ENCODE measurements around the gene TPP2. TPM values are rescaled to one million over a fixed set of nuclear protein-coding genes. Genes with fewer than 3 reads are reported as not detected.
A peak's percentile ranks its signal among the peaks of the same experiment; 100 is the strongest.

Gene TPP2
- polyA plus RNA-seq, 1 donor: 47.1 TPM

DNA sequence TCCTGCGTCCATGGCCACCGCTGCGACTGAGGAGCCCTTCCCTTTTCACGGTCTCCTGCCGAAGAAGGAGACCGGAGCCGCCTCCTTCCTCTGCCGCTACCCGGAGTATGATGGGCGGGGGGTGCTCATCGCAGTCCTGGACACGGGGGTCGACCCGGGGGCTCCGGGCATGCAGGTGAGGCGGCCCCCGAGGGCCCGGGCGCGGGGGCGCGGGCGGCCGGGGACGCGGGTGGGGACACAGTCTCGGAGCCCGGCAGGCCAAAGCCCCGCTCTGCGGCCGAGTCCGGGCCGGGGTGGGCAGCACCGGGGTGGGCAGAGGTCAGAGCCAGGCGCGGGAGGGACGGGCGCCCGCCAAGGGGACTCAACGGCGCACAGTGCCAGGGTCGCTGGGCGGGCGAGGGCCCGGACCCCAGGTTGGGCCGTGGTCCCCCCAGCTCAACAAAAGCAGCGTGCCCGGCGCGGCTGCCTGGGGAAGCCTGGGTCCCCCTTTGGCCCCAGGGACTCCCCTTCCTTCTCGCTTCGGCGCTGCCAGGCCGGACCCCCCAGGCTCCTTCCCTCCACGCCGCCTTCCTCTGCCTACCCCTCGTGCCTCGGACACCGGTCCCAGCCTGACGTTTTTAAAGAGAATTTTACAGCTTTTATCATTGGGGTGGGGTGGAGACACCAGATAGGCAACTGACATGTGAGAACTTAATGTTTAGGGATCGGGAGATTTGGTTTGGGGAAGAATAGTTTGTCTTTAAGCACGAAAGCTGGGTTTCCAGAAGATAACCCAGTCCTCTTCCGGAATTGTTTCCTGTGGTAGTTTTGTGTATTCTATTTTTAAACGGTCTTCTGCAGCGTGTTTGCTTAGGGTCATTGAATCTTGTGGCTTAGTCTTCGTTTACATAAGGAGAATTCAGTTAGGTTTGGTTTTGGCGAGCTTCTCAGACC is 509 bp downstream of the TPP2 start:
- peak; percentile 34 for DNase-seq

DNA sequence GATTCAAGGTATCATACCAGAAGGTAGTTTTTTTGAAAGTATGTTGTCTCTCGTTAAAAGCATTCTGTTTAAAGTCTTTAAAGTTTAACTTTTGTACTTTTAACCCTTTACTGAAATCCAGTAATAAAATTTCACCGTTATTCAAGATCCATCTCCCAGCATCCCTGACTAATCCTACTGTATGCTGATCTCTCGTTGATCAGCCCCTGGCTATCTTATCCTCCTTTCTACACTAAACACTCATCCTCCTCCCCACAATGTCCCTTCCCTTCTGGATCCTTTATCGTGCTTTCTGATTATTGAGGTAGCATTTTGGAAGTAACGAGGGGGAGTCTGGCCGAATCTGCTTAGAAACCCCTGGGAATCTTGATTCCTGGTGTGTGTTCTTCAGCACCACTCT is 1.3 kb downstream of the TPP2 start:
- DNase-seq: no peak

DNA sequence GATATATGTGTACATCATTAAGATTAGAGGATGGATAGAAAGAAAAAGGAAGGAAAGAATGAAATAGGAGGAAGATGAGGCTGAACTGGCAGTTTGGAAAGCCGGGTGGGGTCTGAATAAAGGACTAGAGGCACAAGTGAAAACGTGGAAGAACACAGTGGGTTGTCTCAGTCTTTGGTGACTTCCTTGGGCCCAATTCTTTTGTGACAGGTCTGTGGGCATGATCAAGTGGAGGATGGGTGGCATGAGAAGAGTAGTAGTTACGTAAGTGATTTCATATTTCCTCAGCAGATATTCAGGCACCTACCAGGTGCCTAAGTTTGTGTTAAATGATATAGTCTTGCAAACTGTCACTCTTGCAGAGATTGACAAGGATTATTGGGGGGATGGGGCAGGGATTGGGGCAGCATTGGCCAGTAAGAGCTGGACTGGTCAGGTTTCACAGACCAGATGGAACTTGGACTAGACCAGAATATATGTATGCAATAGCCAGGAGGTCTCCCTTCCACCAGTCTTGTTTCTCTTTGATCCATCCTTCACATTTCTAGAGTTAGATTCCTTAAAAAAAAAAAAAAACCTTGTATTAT is 2.7 kb downstream of the TPP2 start:
- no peak for DNase-seq

DNA sequence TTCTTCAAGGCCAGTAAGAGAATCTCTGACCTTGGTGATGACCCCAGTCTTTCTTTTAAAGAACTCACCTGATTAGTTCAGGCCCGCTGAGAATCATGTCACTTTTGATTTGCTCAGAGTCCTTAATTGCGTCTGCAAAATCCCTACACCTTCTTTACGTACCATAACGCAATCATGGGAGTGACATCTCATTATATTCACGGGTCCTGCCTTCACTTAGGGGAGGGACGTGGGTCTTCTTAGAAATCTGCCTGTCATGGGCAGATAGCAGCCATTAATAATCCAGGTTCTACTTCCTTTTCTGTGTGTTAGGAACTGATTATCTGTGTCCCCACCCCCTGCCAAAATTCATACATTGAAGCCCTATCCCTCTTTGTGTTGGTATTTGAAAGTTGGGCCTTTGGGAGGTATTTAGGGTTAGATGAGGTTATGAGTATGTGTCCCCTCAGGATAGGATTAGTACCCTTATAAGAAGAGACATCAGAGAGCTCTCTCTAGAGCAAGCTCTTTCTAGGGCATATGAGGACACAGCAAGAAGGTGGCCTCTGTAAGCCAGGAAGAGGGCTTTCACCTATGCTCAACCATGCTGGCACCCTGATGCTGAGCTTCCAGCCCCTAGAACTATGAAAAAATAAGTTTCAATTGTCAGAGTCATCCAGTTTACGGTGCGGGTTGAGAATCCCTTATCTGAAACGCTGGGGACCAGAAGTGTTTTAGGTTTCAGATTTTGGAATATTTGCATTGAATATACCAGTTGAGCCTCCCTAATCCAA is 9.9 kb downstream of the TPP2 start:
- no peak for DNase-seq

DNA sequence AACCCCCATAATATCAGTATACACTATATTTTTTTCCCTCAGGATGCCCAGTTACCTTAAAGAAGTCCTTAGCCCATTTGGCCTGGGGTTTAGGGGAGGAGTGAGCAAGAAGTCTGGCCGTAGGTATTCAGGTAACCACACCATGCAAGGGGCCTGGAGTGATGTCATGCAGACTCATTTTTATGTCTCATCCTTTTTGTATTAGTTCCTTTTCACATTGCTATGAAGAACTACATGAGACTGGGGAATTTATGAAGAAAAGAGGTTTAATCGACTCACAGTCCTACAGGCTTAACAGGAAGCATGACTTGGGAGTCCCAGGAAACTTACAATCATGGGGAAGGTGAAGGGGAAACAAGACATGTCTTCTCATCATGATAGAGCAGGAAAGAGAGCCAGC is 12.2 kb downstream of the TPP2 start:
- DNase-seq: no peak

DNA sequence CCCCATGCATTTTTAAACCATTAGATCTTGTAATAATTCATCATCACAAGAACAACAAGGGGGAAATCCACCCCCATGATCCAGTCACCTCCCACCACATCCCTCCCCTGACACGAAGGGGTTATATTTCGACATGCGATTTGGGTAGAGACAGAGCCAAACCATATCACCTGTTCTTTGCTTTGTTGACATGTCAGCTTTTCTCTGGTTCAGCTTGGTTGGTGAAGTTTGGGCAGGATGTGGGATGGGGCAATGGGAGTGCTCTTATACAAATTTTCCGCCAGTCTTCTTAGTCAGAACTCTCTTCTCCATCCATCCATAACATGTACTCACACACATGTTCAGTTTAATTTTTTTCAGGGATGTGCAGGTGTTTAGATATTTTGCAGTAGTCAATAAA is 12.9 kb downstream of the TPP2 start:
- no peak for DNase-seq

DNA sequence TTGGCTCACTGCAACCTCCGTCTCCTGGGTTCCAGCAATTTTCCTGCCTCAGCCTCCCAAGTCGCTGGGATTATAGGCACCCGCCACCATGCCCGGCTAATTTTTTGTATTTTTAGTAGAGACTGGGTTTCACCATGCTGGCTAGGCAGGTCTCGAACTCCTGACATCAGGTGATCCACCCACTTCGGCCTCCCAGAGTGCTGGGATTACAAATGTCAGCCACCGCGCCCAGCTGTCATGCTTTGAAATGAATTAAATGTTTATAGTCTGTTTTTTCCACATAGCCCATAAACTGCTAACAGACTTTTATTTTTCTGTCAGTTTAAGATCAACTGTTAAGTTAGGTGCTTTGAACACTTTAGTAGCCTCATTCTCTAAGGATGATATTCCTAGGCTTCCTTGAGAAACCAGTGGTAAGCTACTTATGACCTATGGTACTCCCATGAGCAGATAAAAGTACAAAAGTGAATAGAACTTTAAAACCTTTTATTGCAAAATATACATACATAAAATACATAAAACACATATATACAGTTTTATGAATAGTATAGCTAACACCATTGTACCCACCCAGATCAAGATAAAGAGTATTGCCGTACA is 13.6 kb downstream of the TPP2 start:
- no peak for DNase-seq

DNA sequence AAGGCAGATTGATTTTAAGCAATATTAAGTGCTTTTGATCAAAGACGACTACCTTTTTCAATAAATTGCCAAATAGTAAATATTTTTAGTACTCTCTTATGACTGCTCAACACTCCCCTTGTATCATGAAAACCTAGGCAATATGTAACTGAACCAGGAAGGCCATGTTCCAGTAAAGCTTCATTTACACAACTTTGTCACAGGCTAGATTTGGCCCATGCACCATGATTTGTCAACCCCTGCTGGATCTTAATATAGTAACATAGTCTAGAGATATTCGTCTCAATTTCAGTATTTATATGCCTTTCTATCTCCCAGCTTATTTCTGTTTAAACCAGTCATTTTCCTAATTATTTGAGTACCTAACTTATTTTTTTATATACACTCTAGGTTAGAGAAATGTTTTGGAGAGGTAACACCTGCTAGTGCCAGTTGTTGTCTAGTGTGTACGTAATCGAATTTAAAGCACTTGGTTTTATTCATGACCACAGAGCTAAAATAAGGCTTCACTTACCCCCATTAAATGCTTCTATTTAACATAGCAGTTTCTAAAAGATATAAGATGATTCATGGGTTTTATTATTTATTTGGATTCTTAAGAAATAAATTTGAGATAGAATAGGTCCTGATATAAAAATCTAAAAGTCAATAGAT is 21.0 kb downstream of the TPP2 start:
- no peak for DNase-seq

DNA sequence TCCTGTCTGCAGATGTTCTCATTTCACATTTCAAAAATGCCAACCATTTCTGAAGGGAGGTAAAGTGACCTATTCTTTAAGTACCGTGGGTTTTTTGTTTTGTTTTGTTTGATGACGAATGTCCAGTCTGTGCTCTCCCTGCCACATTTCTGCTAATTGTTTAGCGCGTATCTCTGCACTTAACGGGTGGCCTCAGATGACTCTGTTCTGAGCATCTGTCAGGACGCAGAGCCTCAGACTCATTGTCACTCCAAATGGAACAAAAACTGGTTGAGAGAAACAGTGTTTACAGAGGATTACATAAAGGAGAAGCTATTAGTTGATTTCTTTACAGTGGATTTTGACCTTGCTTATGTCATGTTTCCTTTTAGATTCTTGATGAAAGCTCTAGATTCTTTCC is 23.7 kb downstream of the TPP2 start:
- no peak for DNase-seq

DNA sequence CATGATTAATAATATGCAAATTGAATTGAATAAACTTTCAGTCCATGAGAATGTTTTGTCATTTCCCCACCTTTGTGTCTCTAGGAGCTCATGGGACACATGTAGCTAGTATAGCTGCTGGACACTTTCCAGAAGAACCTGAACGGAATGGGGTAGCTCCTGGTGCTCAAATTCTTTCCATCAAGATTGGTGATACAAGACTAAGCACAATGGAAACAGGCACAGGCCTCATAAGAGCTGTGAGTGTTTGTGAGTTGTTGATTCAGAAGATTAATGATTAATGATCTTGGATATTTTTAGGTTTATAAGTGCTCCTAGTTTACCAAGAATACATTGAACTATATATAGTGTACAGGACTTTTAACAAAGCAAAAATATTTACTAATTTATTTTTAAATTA is 30.1 kb downstream of the TPP2 start:
- no peak for DNase-seq

DNA sequence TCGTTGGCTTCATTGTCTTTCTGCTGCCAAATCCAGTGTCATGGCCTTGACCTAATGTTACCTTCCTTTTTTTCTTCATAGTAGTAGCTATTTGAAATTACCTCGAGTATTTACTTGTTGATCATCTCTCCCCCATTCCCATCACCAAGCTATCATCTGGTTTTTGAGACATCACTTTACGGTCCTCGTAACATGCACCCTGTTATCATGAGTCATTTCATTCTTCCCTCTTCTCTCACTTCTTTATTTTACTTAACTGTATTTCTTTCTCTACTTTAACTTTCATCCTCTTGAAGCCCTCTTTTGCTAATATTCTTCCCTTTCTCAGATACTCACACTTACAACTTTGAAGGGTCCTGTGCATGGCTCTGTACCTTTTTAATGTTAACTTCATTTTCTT is 31.8 kb downstream of the TPP2 start:
- DNase-seq: no peak

DNA sequence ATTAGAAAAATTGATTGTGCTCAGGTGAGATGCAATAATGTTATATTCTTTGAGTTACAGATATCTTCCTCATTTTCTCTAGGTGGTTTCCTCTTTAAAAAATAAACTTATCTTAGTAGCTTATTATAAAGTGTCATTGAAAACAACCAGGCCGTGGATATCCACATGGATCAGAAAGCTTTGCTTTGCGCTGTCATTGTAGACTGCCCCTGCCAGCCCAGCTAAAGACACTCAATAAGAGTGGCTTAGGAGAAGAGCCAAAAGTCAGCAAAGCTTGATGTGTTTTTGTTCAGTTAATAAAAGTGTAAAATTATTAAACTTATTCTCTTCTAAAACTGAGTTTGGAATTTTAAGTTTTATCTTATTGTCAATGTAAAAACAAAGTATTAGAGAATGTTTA is 34.4 kb downstream of the TPP2 start:
- no peak for DNase-seq

DNA sequence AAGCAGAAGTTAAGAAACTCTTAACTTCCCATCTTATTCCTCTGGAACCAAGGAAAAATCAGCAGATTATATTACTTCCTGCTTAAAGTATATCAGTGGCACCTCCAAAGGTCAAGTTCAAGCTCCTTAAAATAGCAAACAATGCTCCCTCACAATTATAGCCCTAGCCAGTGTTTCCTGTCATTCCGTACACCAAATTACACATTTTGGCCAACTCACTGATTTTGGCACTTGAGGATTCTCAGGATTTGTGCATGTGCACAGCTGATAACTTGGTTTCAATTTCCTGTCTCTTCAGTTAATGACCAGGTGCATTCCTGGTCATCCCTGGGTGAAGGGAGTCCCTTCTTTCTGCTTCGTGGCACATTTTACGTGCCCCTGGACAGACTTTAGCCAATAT is 42.0 kb downstream of the TPP2 start:
- no peak for DNase-seq

DNA sequence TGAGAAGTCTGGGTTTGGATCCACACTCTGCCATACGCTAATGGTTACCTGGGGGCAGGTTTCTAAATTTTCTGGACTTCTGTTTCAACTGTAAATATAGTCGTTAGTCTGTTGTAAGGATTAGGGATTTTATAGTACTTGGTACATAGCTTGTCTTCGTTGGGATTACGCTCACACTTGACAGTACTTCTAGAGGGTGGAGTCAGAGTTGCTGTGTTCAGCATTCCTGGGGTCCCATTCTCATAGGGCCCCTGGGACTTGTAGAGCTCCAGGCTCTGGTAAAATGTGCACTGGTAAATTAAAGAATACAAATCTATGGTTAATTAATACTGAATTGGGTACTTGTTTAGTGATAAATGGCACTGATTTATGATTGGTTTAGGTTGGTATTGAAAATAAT is 45.2 kb downstream of the TPP2 start:
- no peak for DNase-seq

DNA sequence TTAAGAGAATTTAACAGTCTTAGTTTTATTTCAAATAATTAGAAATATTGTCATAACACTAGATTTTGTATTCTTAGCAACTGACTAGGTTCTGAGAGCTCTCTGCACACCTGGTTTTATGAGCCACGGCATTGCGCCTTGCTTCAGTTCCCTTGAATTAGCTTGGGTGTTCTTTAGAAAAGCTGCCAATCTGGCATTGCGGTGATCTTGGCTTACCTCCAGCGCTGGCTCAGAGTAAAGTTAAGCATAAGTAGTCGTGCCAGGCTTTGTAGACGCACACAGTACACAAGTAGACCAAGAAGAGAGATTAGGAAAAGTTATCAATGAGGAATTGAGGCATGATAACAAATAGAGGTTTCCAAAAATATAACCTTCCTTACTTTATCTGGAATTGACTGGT is 45.7 kb downstream of the TPP2 start:
- no peak for DNase-seq

DNA sequence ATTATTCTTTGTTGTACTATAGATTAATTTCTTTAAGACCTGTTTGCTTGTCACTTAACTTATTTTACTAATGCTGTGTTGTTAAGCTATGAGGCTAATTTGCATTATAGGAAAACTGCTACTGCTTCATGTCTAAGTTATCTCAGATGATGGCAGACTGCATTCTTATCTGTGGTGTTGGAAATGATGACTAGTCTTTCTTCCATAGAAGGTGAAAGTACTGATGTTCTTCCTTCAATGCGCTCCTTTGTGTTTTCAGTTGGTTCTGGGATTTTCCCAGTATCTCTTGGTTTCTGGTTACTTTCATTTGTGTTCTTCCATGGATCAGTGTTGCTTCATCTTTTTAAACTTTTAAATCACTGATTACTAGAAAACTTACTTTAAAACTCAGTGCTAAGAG is 46.9 kb downstream of the TPP2 start:
- no peak for DNase-seq

DNA sequence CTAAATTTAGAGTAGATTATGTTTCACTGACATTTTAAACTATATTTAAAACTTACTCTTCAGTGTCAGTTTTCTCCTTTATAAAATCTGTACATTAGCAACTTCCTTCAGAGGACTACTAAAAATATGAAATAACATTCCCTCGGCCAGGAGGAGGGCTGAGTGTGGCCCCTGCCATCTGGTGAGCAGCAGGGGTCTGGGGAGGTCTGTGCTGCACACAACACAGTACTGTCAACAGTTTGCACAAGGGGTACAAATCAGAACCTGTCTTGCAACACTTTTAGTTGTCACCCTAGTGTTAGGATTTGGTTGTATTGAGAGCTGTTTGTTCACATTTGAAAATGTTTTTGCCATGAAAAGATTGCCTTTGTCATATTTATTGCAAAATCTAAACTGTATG is 48.9 kb downstream of the TPP2 start:
- DNase-seq: no peak

DNA sequence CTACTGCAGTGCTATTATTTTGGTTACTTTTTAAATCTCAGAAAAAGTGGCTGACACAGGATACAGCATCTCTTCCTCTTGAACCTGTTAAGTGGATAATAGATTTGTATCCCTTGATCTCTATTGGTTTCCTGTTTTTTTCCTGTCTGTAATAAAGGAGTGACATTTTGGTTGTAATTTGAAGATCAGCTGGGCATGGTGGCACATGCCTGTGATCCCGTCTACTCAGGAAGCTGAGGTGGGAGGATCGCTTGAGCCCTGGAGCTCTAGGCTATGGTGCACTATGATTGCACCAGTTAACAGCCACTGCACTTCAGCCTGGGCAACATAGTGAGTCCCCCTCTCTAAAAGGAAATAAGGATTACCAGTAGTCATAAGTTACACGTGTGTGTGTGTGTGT is 51.3 kb downstream of the TPP2 start:
- DNase-seq: no peak

DNA sequence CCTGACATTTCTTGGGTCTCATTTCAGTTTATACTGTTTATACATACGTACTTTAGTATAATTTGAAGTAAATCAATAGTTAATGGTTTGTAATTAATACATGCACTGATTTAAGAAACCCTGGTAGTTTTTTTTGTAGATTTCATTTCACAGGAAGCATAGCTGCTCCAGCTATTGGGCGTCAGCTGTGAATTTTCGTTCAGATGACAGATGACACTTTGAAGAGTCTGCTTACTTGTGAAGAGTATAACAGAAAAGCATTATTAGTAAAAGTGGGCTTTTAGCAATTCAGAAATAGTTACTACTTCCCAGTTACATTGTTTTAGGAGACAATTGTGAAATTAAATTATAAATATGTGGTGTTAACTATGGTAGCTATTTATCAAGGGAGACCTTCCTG is 53.7 kb downstream of the TPP2 start:
- DNase-seq: no peak

DNA sequence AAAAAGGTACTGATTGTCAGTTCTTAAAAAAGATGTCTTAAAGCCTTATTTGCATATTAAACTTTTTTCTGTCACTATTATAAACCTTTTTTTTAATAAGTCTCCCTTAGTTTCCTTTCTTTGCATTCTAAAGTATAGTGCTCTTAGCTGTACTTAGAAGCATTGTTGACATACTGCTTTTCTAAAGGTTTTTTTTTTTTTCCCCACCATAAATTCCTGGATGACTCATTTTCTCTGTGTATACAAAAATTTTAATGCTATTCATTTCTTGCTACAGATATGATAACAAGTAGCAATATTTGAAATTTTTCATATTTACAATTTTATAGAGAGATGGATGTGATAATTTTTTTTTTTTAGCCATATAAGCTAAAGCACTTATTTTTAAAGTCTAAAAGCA is 54.6 kb downstream of the TPP2 start:
- DNase-seq: no peak

DNA sequence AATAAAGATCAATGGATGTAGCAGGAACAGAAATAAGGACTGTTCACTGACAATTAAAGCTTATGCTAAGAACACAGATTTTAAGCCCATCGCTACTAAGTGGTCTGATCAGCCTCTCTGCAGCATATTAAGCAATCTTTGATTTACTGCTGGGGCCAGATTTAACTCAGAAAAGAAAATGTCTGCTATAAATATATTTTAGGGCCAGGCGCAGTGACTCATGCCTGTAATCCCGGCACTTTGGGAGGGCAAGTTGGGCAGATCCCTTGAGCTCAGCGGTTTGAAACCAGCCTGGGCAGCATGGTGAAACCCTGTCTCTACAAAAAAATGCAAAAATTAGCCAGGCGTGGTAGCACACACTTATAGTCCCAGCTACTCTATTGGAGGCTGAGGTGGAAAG is 55.1 kb downstream of the TPP2 start:
- no peak for DNase-seq

DNA sequence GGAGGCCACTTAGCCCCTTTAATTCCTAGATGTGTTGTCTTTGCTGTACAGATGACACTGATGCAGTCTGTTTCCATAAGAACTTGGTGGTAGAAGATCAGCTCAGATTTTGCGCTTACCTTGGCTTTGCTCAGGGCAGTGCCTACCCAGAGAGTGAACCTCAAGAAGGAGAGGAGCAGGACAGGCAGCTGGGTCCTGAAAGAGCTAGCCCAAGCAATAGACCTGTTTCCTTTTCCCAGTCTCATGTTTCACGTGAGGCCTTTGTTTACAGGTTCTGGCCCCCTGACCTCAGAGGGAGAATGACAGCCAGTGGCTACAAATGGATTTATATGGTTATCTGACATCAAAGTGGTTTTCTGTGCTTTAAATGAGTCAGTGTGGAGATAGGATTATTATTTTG is 58.0 kb downstream of the TPP2 start:
- DNase-seq: no peak

DNA sequence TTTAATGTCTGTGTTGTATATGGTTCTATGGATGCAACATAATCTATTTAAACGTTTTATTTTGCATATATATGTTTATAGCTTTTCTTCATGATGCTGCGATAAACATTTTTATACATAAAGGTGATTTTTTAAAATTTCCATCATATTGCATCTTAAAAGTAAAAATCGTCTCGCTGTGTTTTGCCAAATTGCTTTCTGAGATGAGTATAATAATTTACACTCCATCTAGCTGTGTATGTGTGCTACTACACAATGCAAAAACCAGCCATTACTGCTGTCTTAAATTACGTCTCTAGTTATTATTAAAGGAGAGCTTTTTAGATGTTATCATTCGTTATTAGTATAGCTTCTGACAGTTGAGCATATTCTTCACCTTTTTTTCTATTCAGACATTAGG is 60.8 kb downstream of the TPP2 start:
- DNase-seq: no peak
